Common myeloid progenitor, CD34-positive (primary cell): ENCODE measurements around the gene LRMDA.

Experiments
- CTCF ChIA-PET: fragments of 350-600 bp; sonication (Branson Sonifier 250); formaldehyde crosslinking; loops from one replicate; lab custom pipeline; 2021; ENCODE audit warnings: antibody characterized with exemption; lab: Charles Lee
- POLR2A ChIA-PET: fragments of 350-600 bp; sonication (Branson Sonifier 250); formaldehyde crosslinking; loops from one replicate; lab custom pipeline; 2021; ENCODE audit warnings: antibody characterized with exemption; lab: Charles Lee
- DNase-seq, 3 donors: peaks; one replicate each; pipeline versions ENCODE4 v3.0.0 to v3.0.0-alpha.2; 2013
- H3K27ac ChIP-seq, 2 experiments: 1 replicate in 1 of 2; 2 replicates in 1 of 2; pipeline ENCODE4 v1.7.0; 2013; ENCODE audit warnings: inconsistent platforms in 2 of 2, low read length in 2 of 2, mild to moderate bottlenecking in 2 of 2, low read depth in 1 of 2, moderate library complexity in 1 of 2; ENCODE audit not compliant: severe bottlenecking in 2 of 2, insufficient read depth in 1 of 2, poor library complexity in 1 of 2
- H3K27me3 ChIP-seq, 5 experiments: replicated peaks in 2 of 5; 1 replicate in 3 of 5; 2 replicates in 2 of 5; pipeline versions ENCODE4 v1.6.1 to v1.7.0; 2013; ENCODE audit warnings: low read length in 4 of 5, mild to moderate bottlenecking in 2 of 5, moderate library complexity in 2 of 5, inconsistent platforms in 1 of 5; ENCODE audit not compliant: insufficient read depth in 5 of 5, control insufficient read depth in 4 of 5
- H3K36me3 ChIP-seq, 4 experiments: 1 replicate in 2 of 4; 2 replicates in 2 of 4; pipeline versions ENCODE4 v1.6.1 to v1.7.0; 2013; ENCODE audit warnings: low read length in 3 of 4, control low read depth in 1 of 4, mild to moderate bottlenecking in 1 of 4; ENCODE audit not compliant: control insufficient read depth in 4 of 4, insufficient read depth in 4 of 4
- H3K4me1 ChIP-seq, 4 experiments: 1 replicate in 3 of 4; 2 replicates in 1 of 4; pipeline versions ENCODE4 v1.6.1 to v1.7.1; 2013; ENCODE audit warnings: low read length in 3 of 4, mild to moderate bottlenecking in 3 of 4, control low read depth in 1 of 4, inconsistent platforms in 1 of 4, moderate library complexity in 1 of 4; ENCODE audit not compliant: control insufficient read depth in 4 of 4, insufficient read depth in 4 of 4; ENCODE audit errors: control extremely low read depth in 1 of 4
- H3K4me3 ChIP-seq, 7 experiments: 1 replicate in 4 of 7; 2 replicates in 3 of 7; pipeline versions ENCODE4 v1.5.1 to v1.7.0; 2013; ENCODE audit warnings: mild to moderate bottlenecking in 7 of 7, low read length in 6 of 7, moderate library complexity in 6 of 7, inconsistent platforms in 2 of 7, low read depth in 2 of 7, control low read depth in 1 of 7; ENCODE audit not compliant: insufficient read depth in 4 of 7, control insufficient read depth in 1 of 7; ENCODE audit errors: extremely low read depth in 1 of 7
- H3K9me3 ChIP-seq, 5 experiments: 1 replicate in 4 of 5; 2 replicates in 1 of 5; pipeline versions ENCODE4 v1.6.1 to v1.7.1; 2013; ENCODE audit warnings: low read length in 4 of 5, mild to moderate bottlenecking in 2 of 5, inconsistent platforms in 1 of 5, low read depth in 1 of 5, moderate library complexity in 1 of 5; ENCODE audit not compliant: control insufficient read depth in 4 of 5, insufficient read depth in 2 of 5; ENCODE audit errors: control extremely low read depth in 1 of 5
- WGBS: methylation state at CpG from one replicate; pipeline ENCODE4 v1.1.5; 2013; ENCODE audit not compliant: insufficient coverage; 5-methylcytosine and 5-hydroxymethylcytosine counted together

The LRMDA gene

DNA sequence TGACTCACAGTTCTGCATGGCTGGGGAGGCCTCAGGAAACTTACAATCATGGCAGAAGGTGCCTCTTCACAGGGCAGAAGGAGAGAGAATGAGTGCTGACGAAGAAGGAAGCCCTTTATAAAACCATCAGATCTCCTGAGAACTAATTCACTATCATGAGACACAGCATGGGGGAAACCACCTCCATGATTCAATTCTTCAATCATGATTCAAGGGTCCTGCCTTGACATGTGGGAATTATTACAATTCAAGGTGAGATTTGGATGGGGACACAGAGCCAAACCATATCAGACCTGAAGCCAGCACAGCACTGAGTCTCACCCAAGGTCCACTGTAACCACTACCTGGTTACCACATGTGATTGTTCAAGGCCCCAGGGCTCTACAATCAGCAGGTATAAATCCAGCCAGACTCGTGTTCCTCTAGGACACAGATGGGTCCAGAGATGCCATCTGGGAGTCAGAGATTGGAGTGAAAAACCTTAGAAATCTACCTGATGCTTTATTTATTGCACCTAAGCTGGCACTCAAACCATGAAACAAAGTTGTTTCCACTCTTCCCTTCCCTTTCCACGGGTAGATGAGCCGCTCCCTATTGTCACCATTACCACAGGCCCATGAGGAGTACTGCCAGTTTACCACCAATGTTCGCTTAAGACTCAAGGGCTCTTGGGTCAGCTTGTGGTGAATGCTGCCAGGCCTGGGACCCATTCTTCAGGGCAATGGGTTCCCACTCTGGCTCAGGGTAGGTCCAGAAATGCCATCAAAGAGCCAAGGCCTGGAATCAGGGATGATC lies 1061.5 kb downstream of the LRMDA start:
- Histone ChIP-seq H3K4me3 (no peak overlapping the region), H3K27me3 (no peaks in the 10 kb centered on the region), H3K4me1 (no peaks in the 10 kb centered on the region), H3K36me3 (peaks cover 0 to 3% (median 0%) of the 10 kb centered on the region in 4 experiments), H3K27ac (no peak overlapping the region), H3K9me3 (peaks cover 0 to 26% (median 3%) of the 10 kb centered on the region in 5 experiments)
- no peak for DNase-seq
- ChIA-PET POLR2A (no interaction called here), CTCF (no interaction called here)
- 93% methylated on average over 3 of the region's 5 CpGs for whole genome bisulfite sequencing

DNA sequence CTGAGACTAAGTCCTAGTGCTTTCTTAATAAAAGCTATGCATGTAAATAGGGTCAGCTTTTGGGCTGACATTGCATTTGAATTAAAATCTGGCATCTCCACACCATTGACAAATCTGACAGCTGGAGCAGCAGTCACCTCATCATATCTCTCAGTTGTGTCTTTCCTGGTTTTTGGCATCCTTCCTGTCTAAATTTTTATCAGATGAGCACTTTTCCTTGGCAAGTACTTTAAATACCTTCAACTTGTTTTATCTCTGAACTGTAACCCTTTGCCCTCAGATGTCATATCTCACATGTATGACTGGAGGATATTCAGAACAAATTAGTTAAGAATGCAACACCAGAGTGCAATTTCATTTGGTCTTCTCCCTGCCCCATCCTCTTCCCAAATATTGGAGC lies 1066.2 kb downstream of the LRMDA start:
- CTCF ChIA-PET: interaction anchor here (0.5 kb wide), 1 partner anchor 28 kb away, joined by 3 read pairs; no protein-coding TSS in a partner anchor

DNA sequence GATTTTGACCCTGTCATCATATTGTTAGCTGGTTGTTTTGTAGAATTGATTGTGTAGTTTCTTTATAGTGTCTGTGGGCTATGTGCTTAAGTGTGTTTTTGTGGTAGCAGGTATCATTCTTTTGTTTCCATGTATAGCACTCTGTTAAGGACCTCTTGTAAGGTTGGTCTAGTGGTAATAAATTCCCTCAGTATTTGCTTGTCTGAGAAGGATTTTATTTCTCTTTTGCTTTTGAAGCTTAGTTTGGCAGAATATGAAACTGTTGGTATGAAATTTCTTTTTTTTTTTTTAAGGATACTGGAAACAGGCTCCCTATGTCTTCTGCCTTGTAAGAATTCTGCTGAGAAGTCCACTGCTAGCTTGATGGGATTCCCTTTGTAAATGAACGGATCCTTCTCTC lies 1073.4 kb downstream of the LRMDA start:
- POLR2A ChIA-PET: interaction anchor here (0.6 kb wide), 1 partner anchor 165 kb away, joined by 4 read pairs; no protein-coding TSS in a partner anchor

More for the DNA sequence above, 1066.2 kb downstream of the LRMDA start:
- H3K4me3 ChIP-seq: no peak overlapping the region
- no peak overlapping the region for H3K27ac ChIP-seq
- no peak for DNase-seq
- POLR2A ChIA-PET: no interaction called here
- peaks cover 0 to 3% (median 0%) of the 10 kb centered on the region in 4 experiments for H3K36me3 ChIP-seq
- H3K9me3 ChIP-seq: peaks cover 0 to 16% (median 0%) of the 10 kb centered on the region in 5 experiments
- H3K27me3 ChIP-seq: no peaks in the 10 kb centered on the region
- H3K4me1 ChIP-seq: no peaks in the 10 kb centered on the region

DNA sequence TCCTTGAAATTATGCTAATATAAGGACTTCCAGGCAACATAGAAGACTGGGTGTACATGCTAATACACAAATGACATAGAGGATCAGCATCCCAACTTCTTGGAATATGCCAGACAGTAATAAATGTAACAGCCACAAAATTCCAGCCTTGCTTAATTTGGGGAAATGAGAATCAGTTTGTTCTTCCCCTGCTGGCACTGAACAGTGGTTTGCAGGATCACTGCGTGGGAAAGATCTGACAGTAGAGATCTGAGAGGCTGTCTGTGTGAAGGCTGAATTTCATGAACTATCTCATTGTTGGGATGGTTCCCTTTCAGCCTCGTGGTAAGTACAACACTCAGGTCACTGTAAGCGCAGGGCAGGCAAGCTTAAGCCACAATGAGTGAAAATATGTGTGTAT lies 1078.0 kb downstream of the LRMDA start:
- H3K27ac ChIP-seq: no peak overlapping the region
- ChIA-PET CTCF (no interaction called here), POLR2A (no interaction called here)
- 90% methylated on average over 2 of the region's 3 CpGs for WGBS
- DNase-seq: no peak
- H3K27me3 ChIP-seq: no peaks in the 10 kb centered on the region
- H3K36me3 ChIP-seq: no peaks in the 10 kb centered on the region
- no peaks in the 10 kb centered on the region for H3K4me1 ChIP-seq
- no peak overlapping the region for H3K4me3 ChIP-seq
- H3K9me3 ChIP-seq: peaks cover 0 to 28% (median 6%) of the 10 kb centered on the region in 5 experiments

More for the DNA sequence above, 1073.4 kb downstream of the LRMDA start:
- H3K36me3 ChIP-seq: no peaks in the 10 kb centered on the region
- peaks cover 0 to 44% (median 7%) of the 10 kb centered on the region in 5 experiments for H3K9me3 ChIP-seq
- no peak overlapping the region for H3K4me3 ChIP-seq
- no peak overlapping the region for H3K27ac ChIP-seq
- peak in 1 of 3 donors; percentile 3 for DNase-seq
- WGBS: 80% methylated on average over 1 of the region's 1 CpG
- CTCF ChIA-PET: no interaction called here
- no peaks in the 10 kb centered on the region for H3K27me3 ChIP-seq
- H3K4me1 ChIP-seq: no peaks in the 10 kb centered on the region

DNA sequence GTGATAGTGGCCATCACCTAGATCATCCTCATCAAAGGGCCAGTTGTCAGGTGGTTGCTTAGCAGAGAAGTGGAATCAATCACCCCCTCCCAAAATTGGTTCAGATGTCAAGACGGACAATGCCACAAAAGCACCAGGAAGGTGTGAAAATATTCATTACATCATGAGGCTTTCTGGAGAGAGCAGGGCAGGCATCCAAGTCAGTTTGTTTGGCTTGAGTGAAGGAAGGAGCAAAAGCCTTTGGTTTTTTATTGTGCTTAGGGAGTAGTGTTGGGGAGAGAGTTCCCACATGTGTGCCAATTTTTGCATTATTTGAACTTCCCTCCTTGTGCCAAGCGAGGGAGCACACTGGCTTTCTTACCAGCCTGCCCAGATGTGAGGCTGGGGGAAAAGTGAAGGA lies 1082.9 kb downstream of the LRMDA start:
- 100% methylated on average over 1 of the region's 2 CpGs for WGBS
- POLR2A ChIA-PET: no interaction called here
- H3K4me1 ChIP-seq: no peaks in the 10 kb centered on the region
- no peaks in the 10 kb centered on the region for H3K9me3 ChIP-seq
- no peak for DNase-seq
- no peaks in the 10 kb centered on the region for H3K36me3 ChIP-seq
- H3K27ac ChIP-seq: no peak overlapping the region
- H3K4me3 ChIP-seq: no peak overlapping the region
- CTCF ChIA-PET: no interaction called here
- no peaks in the 10 kb centered on the region for H3K27me3 ChIP-seq

DNA sequence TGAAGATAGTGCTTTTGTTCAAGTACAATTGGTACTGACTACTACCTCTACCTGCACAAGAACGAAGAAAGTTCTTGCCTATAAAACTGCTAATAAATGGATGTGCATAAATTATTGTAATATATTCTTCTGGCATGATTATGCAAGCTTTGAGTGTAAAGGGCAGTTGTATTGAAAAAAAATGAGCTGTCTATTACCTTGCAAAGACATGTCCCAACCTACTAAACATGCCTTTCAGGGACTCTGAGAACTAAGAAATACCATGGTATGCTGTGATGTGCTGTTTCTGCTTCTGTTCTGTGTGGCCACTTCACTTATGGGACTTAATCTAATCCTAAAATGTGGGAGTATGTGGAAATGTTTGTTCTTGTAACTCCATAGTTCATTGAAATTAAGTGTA lies 1083.4 kb downstream of the LRMDA start:
- DNase-seq: no peak
- CTCF ChIA-PET: no interaction called here
- no CpG with 5 or more reads among the region's 1 CpG for WGBS
- Histone ChIP-seq H3K36me3 (no peaks in the 10 kb centered on the region), H3K27ac (no peak overlapping the region), H3K9me3 (no peaks in the 10 kb centered on the region), H3K4me3 (no peak overlapping the region), H3K27me3 (no peaks in the 10 kb centered on the region), H3K4me1 (no peaks in the 10 kb centered on the region)
- POLR2A ChIA-PET: no interaction called here

DNA sequence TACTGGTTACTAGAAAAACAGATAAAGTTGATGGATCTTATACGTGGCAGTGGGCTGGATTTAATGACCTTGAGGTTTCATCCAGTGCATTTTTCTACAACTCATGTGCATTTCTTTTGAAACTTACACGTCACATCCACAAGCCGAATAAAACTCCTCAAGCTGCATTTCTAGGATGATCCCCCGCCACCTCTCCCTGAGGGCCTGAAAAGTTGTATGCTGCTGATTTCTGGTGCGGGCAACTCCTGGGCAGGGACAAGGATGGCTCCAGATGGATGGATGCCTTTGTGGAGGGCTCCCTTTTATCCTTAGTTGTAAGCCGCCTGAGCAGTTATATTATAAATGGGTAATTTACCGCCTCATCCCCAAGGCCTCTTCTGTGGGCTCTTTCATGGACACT lies 1091.1 kb downstream of the LRMDA start:
- no peak for DNase-seq
- peaks cover 0 to 3% (median 0%) of the 10 kb centered on the region in 5 experiments for H3K9me3 ChIP-seq
- no peak overlapping the region for H3K4me3 ChIP-seq
- no peak overlapping the region for H3K27ac ChIP-seq
- ChIA-PET CTCF (interaction anchor here (1.0 kb wide), 1 partner anchor 26 kb away, joined by 3 read pairs; no protein-coding TSS in a partner anchor), POLR2A (no interaction called here)
- H3K4me1 ChIP-seq: no peaks in the 10 kb centered on the region
- H3K36me3 ChIP-seq: no peaks in the 10 kb centered on the region
- no peaks in the 10 kb centered on the region for H3K27me3 ChIP-seq
- WGBS: 97% methylated on average over 5 of the region's 7 CpGs
